Breast epithelium (tissue), 3 donors: ENCODE data around the gene KANSL2.

ENCODE experiments used
- POLR2A ChIP-seq: fragments of 450-650 bp; IDR thresholded peaks from one replicate; pipeline ENCODE4 v1.6.1; 2016; ENCODE audit warnings: antibody characterized with exemption, mild to moderate bottlenecking, moderate library complexity
- POLR2AphosphoS5 ChIP-seq, 3 donors: sonication (generic); formaldehyde crosslinking; IDR thresholded peaks; one replicate each; pipeline ENCODE4 v1.6.1; 2017; ENCODE audit warnings: antibody characterized with exemption in 3 of 3
- TF ChIP-seq, protein P1 (sequence below), 3 donors: fragments of 450-650 bp; IDR thresholded peaks; one replicate each; pipeline ENCODE4 v1.5.1; 2016 to 2017; ENCODE audit warnings: antibody characterized with exemption in 3 of 3, mild to moderate bottlenecking in 3 of 3, moderate library complexity in 3 of 3

DNA sequence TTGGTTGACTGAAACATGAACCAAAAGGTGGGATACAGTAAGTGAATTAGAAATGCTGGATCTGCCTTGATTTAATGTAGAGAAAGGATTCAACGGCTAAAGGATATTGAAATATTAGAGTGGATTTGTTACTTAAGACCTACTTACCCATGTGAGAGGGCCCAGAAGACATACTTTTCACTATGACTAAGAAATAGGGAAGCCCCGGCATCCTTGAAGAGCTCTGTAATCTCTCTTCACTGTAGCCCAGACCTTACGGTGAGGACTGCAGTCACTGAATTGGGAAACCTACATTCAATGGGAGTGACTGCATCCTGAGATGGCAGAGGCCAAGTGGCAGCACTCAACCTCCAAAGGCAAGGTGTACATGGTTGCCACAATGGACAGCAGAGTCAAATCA, 52.5 kb downstream of the KANSL2 start:
- TF ChIP-seq, protein P1, sequence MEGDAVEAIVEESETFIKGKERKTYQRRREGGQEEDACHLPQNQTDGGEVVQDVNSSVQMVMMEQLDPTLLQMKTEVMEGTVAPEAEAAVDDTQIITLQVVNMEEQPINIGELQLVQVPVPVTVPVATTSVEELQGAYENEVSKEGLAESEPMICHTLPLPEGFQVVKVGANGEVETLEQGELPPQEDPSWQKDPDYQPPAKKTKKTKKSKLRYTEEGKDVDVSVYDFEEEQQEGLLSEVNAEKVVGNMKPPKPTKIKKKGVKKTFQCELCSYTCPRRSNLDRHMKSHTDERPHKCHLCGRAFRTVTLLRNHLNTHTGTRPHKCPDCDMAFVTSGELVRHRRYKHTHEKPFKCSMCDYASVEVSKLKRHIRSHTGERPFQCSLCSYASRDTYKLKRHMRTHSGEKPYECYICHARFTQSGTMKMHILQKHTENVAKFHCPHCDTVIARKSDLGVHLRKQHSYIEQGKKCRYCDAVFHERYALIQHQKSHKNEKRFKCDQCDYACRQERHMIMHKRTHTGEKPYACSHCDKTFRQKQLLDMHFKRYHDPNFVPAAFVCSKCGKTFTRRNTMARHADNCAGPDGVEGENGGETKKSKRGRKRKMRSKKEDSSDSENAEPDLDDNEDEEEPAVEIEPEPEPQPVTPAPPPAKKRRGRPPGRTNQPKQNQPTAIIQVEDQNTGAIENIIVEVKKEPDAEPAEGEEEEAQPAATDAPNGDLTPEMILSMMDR (IDR thresholded peaks at IDR 0.05) = no peak
- no peak for TF ChIP-seq POLR2A
- TF ChIP-seq POLR2AphosphoS5 (IDR thresholded peaks at IDR 0.05) = no peak
